IPS-18a (cell line): ENCODE results near the gene PDE11A.
"Not testable (repeated sequence)": the region's sequence is repeated elsewhere in the genome, so short reads cannot be mapped to it uniquely, and the experiment has no call there.

ENCODE experiments used
- H3K27ac ChIP-seq: one replicate; pipeline ENCODE4 v1.5.1; 2013; ENCODE audit warnings: low read length
- H3K27me3 ChIP-seq: one replicate; pipeline ENCODE4 v1.6.1; 2013; ENCODE audit warnings: mild to moderate bottlenecking, low read length; ENCODE audit not compliant: control insufficient read depth, insufficient read depth
- H3K36me3 ChIP-seq: one replicate; pipeline ENCODE4 v1.6.1; 2013; ENCODE audit warnings: low read depth, low read length; ENCODE audit not compliant: control insufficient read depth
- H3K4me1 ChIP-seq: one replicate; pipeline ENCODE4 v1.6.1; 2013; ENCODE audit warnings: low read depth, low read length; ENCODE audit not compliant: control insufficient read depth
- H3K4me3 ChIP-seq: one replicate; pipeline ENCODE4 v1.5.1; 2013; ENCODE audit warnings: low read length
- H3K9ac ChIP-seq: one replicate; pipeline ENCODE4 v1.6.1; 2013; ENCODE audit warnings: mild to moderate bottlenecking, low read length, moderate library complexity
- H3K9me3 ChIP-seq: one replicate; pipeline ENCODE4 v1.6.1; 2013; ENCODE audit warnings: low read depth, low read length; ENCODE audit not compliant: control insufficient read depth

PDE11A gene

GRCh38 chr2:177874686-177875085, 197.9 kb downstream of the PDE11A start:
- Histone ChIP-seq H3K9ac (no peak overlapping the region), H3K27me3 (no peaks in the 10 kb centered on the region), H3K27ac (no peak overlapping the region), H3K36me3 (no peaks in the 10 kb centered on the region), H3K4me3 (no peak overlapping the region), H3K4me1 (no peaks in the 10 kb centered on the region), H3K9me3 (no peaks in the 10 kb centered on the region)

DNA sequence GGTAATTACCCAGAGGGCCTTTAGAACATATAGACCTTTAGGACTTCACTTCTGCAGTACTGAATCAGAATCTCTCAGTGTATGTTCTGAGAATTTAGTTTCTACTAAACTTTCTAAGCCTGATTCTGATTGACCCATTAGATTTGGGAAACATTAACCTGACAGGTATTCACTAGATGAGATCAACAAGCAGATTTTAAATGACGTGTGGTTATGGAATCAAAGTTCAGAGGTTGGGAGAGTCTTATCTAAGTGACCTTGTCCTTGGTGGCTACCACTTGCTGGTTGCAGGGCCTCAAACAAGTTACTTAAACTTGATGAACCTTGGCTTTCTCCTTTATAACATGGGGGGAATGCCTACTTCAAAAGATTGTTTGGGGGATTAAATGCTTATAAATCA, 198.7 kb downstream of the PDE11A start:
- no peaks in the 10 kb centered on the region for H3K27me3 ChIP-seq
- H3K36me3 ChIP-seq: no peaks in the 10 kb centered on the region
- no peaks in the 10 kb centered on the region for H3K4me1 ChIP-seq
- H3K9ac ChIP-seq: no peak overlapping the region
- no peak overlapping the region for H3K4me3 ChIP-seq
- H3K27ac ChIP-seq: no peak overlapping the region
- H3K9me3 ChIP-seq: no peaks in the 10 kb centered on the region

DNA sequence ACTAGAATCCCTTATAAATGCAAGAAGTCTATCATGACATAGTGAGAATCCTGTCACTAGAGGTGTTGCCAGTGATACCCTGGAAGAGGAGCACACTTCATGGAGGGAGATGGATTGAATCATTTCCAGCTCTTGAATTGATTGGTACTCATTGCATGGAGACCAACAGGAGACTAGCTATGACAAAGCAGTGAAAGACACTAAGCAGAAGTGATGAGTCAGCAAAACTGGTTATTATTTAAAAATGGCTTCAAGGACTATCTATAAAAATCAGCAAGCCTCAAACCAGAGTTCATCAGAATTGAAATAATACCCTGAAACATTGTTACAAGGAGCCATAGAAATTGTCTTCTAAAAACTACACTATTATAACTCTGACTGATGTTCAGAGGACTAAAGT, 200.3 kb downstream of the PDE11A start:
- no peaks in the 10 kb centered on the region for H3K36me3 ChIP-seq
- H3K9ac ChIP-seq: no peak overlapping the region
- no peak overlapping the region for H3K27ac ChIP-seq
- no peaks in the 10 kb centered on the region for H3K4me1 ChIP-seq
- H3K4me3 ChIP-seq: no peak overlapping the region
- no peaks in the 10 kb centered on the region for H3K27me3 ChIP-seq
- no peaks in the 10 kb centered on the region for H3K9me3 ChIP-seq

- H3K4me1 ChIP-seq: no peaks in the 10 kb centered on the region
- no peak overlapping the region for H3K9ac ChIP-seq
- H3K27ac ChIP-seq: no peak overlapping the region
- no peaks in the 10 kb centered on the region for H3K36me3 ChIP-seq
- H3K4me3 ChIP-seq: no peak overlapping the region
- H3K27me3 ChIP-seq: no peaks in the 10 kb centered on the region
- H3K9me3 ChIP-seq: no peaks in the 10 kb centered on the region
Measured at GRCh38 chr2:177869912-177870311, 202.7 kb downstream of the PDE11A start.

- Histone ChIP-seq H3K27me3 (no peaks in the 10 kb centered on the region), H3K4me3 (no peak overlapping the region), H3K27ac (no peak overlapping the region), H3K4me1 (no peaks in the 10 kb centered on the region), H3K36me3 (no peaks in the 10 kb centered on the region), H3K9me3 (no peaks in the 10 kb centered on the region), H3K9ac (no peak overlapping the region)
Measured at GRCh38 chr2:177869209-177869608, 203.4 kb downstream of the PDE11A start.

- Histone ChIP-seq H3K9ac (no peak overlapping the region), H3K9me3 (no peaks in the 10 kb centered on the region), H3K4me1 (no peaks in the 10 kb centered on the region), H3K4me3 (no peak overlapping the region), H3K36me3 (no peaks in the 10 kb centered on the region), H3K27ac (no peak overlapping the region), H3K27me3 (no peaks in the 10 kb centered on the region)
Measured at GRCh38 chr2:177868806-177869205, 203.8 kb downstream of the PDE11A start.

DNA sequence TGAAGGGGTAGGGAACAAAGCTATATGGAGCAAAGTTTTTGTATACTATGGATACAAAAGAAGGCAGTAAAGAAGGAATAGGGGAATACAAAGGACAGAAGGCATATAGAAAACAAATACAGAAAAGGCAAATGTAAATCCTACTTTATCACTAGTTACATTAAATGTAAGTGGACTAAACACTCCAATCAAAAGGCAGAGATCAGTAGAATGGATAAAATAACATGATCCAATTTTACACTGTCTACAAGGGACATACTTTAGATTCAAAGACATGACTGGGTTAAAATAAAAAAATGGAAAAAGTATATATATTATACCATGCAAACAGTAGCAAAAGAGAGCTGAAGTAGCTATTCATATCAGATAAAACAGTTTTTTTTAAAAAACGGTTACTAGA, 215.0 kb downstream of the PDE11A start:
- Histone ChIP-seq H3K9ac (no peak overlapping the region), H3K4me3 (no peak overlapping the region), H3K36me3 (no peaks in the 10 kb centered on the region), H3K27ac (no peak overlapping the region), H3K27me3 (peaks cover 19% of the 10 kb centered on the region), H3K4me1 (no peaks in the 10 kb centered on the region), H3K9me3 (peaks cover 7% of the 10 kb centered on the region)

DNA sequence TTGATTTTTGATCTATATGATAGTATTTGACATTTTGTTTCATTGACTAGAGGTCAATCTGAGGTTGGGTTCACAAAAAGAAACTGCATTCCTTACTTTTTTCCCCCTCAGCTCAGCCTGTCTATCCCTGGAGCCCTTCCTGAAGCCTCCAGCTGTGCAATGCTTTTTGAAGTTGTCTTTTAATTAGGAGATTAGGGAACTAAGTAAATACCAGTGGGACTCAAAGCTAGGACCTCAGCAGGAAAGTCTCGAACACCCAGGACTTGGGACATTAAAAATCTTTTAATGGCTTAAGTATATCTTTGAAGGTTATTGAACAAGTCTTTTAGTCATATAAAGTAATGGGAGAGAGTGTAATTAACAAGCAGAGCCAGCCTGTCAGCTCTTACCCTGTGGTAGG, 220.2 kb downstream of the PDE11A start:
- peaks cover 21% of the 10 kb centered on the region for H3K27me3 ChIP-seq
- H3K36me3 ChIP-seq: no peaks in the 10 kb centered on the region

DNA sequence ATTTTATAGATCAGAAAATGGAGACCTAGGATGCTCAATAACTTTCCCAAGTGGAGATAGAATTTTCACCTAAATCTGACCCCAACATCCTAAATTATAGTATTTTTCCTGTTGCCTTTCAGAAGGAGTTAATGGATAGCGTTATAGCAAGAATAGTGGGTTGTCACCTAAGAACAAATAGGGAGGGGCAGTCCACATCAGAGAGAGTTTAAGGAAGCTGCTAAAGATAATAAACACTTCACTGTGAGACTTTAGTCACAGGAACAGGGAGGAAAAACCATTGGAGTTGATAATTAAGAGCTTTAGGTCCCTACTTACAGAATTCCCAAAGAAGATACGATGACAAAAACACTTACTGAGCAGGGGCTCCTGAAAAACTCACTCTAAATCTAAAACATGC, 229.4 kb downstream of the PDE11A start:
- Histone ChIP-seq H3K4me3 (no peak overlapping the region), H3K9me3 (no peaks in the 10 kb centered on the region), H3K27me3 (no peaks in the 10 kb centered on the region), H3K9ac (no peak overlapping the region), H3K27ac (no peak overlapping the region), H3K36me3 (no peaks in the 10 kb centered on the region), H3K4me1 (no peaks in the 10 kb centered on the region)

More for the DNA sequence above, 220.2 kb downstream of the PDE11A start:
- peaks cover 5% of the 10 kb centered on the region for H3K9me3 ChIP-seq
- no peak overlapping the region for H3K9ac ChIP-seq
- no peaks in the 10 kb centered on the region for H3K4me1 ChIP-seq
- no peak overlapping the region for H3K27ac ChIP-seq
- H3K4me3 ChIP-seq: no peak overlapping the region

DNA sequence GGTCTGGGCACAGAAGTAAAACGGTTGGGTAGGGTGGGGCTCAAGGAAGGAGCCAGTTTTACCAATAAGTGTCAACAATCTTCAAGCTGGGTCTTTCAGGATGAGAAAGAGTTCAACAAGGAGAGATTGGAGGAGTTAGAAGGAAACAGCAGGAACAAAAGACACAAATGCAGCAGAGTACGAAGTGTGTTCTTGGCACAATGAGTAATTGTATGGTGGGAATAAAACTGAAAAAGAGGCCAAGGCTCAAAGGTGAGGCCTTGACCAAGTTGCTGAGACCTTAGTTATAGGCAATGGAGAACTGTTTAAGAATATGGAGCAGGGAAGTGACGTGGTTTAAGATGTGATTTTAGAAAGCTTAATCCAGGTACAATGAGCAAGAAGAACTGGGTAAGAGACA, 230.3 kb downstream of the PDE11A start:
- Histone ChIP-seq H3K9ac (no peak overlapping the region), H3K4me3 (no peak overlapping the region), H3K4me1 (no peaks in the 10 kb centered on the region), H3K36me3 (no peaks in the 10 kb centered on the region), H3K27me3 (no peaks in the 10 kb centered on the region), H3K27ac (no peak overlapping the region), H3K9me3 (peaks cover 5% of the 10 kb centered on the region)

- not testable (repeated sequence) for H3K9me3 ChIP-seq, H3K9ac ChIP-seq, H3K27ac ChIP-seq, H3K27me3 ChIP-seq, H3K4me3 ChIP-seq, H3K4me1 ChIP-seq, H3K36me3 ChIP-seq
Measured at GRCh38 chr2:177835418-177836204, 237.0 kb downstream of the PDE11A start.
